Breast epithelium (tissue), 3 donors: Measurements from ENCODE around the gene TMUB2.

Source experiments
- POLR2A ChIP-seq: fragments of 450-650 bp; IDR thresholded peaks from one replicate; pipeline ENCODE4 v1.6.1; 2016; ENCODE audit warnings: antibody characterized with exemption, mild to moderate bottlenecking, moderate library complexity
- TF ChIP-seq, protein P1 (sequence below), 3 donors: fragments of 450-650 bp; IDR thresholded peaks; one replicate each; pipeline ENCODE4 v1.5.1; 2016 to 2017; ENCODE audit warnings: antibody characterized with exemption in 3 of 3, mild to moderate bottlenecking in 3 of 3, moderate library complexity in 3 of 3

DNA sequence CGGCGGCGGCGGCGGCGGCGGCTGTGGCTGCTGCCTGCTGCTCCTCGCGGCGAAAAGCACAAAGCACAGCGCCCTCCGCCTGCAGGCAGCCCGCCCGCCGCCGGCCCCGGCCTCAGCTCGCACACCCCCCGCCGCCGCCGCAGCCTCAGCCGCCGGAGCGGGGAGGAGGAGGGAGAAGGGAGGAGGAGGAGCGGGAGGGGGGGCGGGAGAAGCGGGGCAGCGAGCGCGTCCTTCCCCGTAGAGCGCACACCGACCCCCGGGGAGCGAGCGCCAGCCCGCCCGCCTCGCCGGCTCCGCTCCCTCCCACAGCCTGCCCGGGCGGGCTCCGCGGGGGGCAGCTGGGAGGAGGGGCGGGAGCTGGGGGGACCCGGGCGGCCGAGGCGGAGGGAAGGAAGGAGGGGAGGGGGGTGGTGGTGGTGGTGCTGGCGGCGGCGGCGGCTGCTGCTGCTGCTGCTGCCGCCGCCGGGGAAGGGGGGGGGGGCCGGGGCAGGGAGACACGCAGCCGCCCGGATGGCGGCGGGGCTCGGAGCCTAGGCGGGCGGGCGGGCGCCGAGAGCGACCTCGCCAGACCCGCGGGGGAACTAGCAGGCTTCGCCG lies 32.9 kb downstream of the TMUB2 start, which contains the start of gene UBTF:
- TF ChIP-seq POLR2A = no peak
- TF ChIP-seq, protein P1, sequence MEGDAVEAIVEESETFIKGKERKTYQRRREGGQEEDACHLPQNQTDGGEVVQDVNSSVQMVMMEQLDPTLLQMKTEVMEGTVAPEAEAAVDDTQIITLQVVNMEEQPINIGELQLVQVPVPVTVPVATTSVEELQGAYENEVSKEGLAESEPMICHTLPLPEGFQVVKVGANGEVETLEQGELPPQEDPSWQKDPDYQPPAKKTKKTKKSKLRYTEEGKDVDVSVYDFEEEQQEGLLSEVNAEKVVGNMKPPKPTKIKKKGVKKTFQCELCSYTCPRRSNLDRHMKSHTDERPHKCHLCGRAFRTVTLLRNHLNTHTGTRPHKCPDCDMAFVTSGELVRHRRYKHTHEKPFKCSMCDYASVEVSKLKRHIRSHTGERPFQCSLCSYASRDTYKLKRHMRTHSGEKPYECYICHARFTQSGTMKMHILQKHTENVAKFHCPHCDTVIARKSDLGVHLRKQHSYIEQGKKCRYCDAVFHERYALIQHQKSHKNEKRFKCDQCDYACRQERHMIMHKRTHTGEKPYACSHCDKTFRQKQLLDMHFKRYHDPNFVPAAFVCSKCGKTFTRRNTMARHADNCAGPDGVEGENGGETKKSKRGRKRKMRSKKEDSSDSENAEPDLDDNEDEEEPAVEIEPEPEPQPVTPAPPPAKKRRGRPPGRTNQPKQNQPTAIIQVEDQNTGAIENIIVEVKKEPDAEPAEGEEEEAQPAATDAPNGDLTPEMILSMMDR (IDR thresholded peaks at IDR 0.05) = no peak
